Type B pancreatic cell (in vitro differentiated cells): ENCODE results near the gene DNMT3A. TPM values are rescaled to one million over a fixed set of nuclear protein-coding genes. Genes with fewer than 3 reads are reported as not detected.

ENCODE experiments used
- DNase-seq: peaks from one replicate; pipeline ENCODE4 v3.0.0; 2021; ENCODE audit warnings: mixed read lengths; ENCODE audit not compliant: unreplicated experiment; ENCODE audit errors: extremely low spot score
- H3K27ac Mint-ChIP-seq: 2 replicates; pipeline ENCODE4 v1.8.0; 2021; ENCODE audit warnings: mild to moderate bottlenecking, mixed read lengths
- H3K27me3 Mint-ChIP-seq: 2 replicates; pipeline ENCODE4 v1.8.0; 2021; ENCODE audit warnings: mixed read lengths
- H3K36me3 Mint-ChIP-seq: 2 replicates; pipeline ENCODE4 v1.8.0; 2021; ENCODE audit warnings: mixed read lengths
- H3K4me1 Mint-ChIP-seq: one replicate; pipeline ENCODE4 v1.8.0; 2021; ENCODE audit warnings: mixed read lengths; ENCODE audit not compliant: unreplicated experiment
- H3K4me3 Mint-ChIP-seq: 2 replicates; pipeline ENCODE4 v1.8.0; 2021; ENCODE audit warnings: mild to moderate bottlenecking, mixed read lengths
- H3K9me3 Mint-ChIP-seq: 2 replicates; pipeline ENCODE4 v1.8.0; 2021; ENCODE audit warnings: mixed read lengths
- total RNA-seq: library from RNA; stranded (reverse); gene quantifications from 2 replicates; pipeline ENCODE4 v1.2.1, GENCODE V29; 2021; ENCODE audit warnings: low replicate concordance
- TF ChIP-seq, protein P1 (sequence below): fragments of 200-600 bp; sonication (generic); conservative IDR thresholded peaks from 2 replicates; pipeline ENCODE4 v1.5.0; 2021; ENCODE audit warnings: antibody characterized with exemption, mild to moderate bottlenecking

Gene DNMT3A
- total RNA-seq, 1 donor from 2014 or later = 139 TPM

DNA sequence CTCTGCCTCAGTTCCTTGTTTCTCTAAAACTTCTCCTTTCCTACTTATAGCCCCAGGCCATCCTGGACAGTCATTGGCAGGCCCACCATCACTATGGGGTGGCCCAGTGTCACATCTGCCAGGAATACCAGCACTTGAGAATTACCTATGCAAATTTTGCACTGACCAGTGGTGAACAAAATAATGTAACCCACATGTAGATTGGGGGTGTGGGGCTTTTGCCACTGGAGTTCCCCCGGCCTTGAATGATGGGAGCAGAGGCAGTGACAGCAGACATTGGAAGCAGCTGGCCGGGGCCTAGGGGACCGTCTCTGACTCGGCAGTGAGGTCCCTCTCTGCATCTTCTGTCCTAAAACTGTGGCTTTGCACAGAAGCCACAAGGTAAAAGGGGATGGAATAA, 24.9 kb upstream of the DNMT3A start:
- TF ChIP-seq, protein P1, sequence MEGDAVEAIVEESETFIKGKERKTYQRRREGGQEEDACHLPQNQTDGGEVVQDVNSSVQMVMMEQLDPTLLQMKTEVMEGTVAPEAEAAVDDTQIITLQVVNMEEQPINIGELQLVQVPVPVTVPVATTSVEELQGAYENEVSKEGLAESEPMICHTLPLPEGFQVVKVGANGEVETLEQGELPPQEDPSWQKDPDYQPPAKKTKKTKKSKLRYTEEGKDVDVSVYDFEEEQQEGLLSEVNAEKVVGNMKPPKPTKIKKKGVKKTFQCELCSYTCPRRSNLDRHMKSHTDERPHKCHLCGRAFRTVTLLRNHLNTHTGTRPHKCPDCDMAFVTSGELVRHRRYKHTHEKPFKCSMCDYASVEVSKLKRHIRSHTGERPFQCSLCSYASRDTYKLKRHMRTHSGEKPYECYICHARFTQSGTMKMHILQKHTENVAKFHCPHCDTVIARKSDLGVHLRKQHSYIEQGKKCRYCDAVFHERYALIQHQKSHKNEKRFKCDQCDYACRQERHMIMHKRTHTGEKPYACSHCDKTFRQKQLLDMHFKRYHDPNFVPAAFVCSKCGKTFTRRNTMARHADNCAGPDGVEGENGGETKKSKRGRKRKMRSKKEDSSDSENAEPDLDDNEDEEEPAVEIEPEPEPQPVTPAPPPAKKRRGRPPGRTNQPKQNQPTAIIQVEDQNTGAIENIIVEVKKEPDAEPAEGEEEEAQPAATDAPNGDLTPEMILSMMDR = no peak
- Mint-ChIP-seq H3K27ac (no peak overlapping the region), H3K9me3 (no peaks in the 10 kb centered on the region)

DNA sequence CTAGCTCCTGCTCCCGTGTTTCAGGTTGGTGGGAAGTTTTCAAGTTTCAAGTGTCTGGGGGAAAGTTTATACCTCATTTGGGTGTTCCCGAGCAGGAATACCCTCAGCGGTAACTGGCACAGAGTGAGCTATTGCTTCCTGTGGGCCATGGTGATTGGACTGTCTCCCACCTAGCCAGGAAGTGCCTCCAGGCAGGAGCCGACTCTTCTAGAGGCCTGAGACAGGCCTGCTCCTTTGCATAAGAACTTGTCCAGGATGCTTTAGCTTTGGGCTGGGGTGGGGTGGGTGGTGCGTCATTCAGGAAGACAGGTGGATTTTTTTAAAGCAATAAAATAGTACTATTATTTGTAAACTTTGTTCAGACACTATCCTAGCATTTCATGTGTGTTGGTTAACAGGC, 23.5 kb upstream of the DNMT3A start:
- H3K4me1 Mint-ChIP-seq = peaks cover 22% of the 10 kb centered on the region
- TF ChIP-seq, protein P1 = no peak
- no peak overlapping the region for H3K4me3 Mint-ChIP-seq
- H3K36me3 Mint-ChIP-seq = no peaks in the 10 kb centered on the region
- no peaks in the 10 kb centered on the region for H3K9me3 Mint-ChIP-seq
- H3K27me3 Mint-ChIP-seq = peaks cover 3% of the 10 kb centered on the region
- no peak overlapping the region for H3K27ac Mint-ChIP-seq
- DNase-seq = no peak

More for the DNA sequence above, 24.9 kb upstream of the DNMT3A start:
- DNase-seq = no peak
- H3K36me3 Mint-ChIP-seq = no peaks in the 10 kb centered on the region
- H3K4me1 Mint-ChIP-seq = peaks cover 28% of the 10 kb centered on the region
- peaks cover 3% of the 10 kb centered on the region for H3K27me3 Mint-ChIP-seq
- no peak overlapping the region for H3K4me3 Mint-ChIP-seq

DNA sequence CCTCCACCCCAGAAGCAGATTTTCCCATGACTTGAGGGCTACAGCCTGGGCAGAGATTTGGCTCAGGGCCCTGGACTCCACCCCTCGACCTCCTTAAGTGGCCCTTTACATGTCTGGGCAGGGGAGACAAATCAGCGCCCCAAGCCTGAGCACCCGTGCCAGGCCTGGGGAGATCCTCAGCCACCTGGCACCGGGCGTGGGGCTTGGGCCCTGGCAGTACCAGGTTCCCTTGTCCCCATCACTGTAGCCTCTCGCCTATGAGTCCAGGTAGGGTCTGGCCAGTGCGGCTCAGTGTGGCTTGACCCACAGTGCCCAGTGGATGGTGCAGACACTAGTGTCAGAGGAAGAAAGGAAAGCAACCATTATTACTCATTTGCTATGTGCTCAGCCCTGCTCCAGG, 22.0 kb upstream of the DNMT3A start:
- TF ChIP-seq, protein P1 = no peak
- Mint-ChIP-seq H3K27ac (no peak overlapping the region), H3K4me1 (peaks cover 15% of the 10 kb centered on the region), H3K36me3 (no peaks in the 10 kb centered on the region), H3K4me3 (no peak overlapping the region), H3K27me3 (peaks cover 3% of the 10 kb centered on the region), H3K9me3 (no peaks in the 10 kb centered on the region)
- DNase-seq = no peak

DNA sequence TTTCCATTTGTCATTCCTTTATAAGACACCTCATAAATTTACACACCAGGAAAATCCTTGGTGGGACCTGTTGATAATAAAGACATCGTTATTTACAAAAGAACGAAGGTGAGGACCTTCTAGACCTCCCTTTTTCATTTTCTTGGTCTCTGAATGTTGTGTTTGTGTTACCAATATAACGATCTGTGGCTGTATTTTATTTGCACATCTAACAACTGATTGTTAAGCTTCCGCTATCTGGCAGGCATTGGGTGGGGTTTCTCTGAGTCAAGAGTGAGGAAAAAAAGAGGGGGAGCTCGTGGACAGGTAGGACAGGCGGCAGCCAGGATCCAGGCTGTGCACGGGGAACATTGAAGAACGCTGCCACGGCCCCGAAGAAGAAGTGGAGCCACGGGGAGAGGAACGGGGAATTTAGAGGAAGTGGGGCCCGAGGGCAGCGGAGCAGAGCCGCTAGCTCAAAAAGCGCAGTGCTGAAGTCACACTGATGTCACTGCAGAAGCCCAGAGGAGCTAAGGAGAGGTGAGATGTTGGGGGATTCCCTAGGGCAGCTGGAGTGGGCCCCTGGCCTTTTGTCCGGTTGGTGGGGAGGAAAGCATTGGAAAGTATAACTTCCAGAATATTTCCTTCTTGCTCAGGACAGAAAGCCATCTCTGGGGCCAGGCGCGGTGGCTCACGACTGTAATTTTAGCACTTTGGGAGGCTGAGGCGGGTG, 20.9 kb upstream of the DNMT3A start:
- DNase-seq = no peak
- TF ChIP-seq, protein P1 = no peak
- H3K27me3 Mint-ChIP-seq = peaks cover 3% of the 10 kb centered on the region
- peak overlapping the region; percentile 7 for H3K27ac Mint-ChIP-seq
- H3K9me3 Mint-ChIP-seq = no peaks in the 10 kb centered on the region
- peak overlapping the region; percentile 65 for H3K4me3 Mint-ChIP-seq
- H3K36me3 Mint-ChIP-seq = no peaks in the 10 kb centered on the region
- H3K4me1 Mint-ChIP-seq = peaks cover 11% of the 10 kb centered on the region

DNA sequence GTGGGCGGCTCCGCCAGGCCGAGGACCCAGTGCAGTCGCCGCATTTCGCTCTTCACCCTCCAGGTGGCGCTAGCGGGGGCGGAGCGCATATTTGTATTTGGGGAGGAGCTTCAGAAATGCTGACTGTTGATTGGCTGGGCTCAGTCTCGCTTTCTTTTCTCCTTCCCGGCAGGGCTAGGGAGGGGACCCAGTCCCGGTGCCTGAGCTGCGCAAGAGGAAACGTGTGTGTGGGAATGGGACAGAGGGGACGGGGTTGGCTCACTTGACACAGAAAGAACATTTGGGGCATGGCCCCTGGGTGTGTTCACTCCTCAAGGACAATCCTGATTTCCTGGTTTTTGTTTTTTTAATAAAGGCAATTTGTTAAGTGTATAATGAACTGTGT, 20.3 kb upstream of the DNMT3A start:
- TF ChIP-seq, protein P1 = peak; percentile 99
- Mint-ChIP-seq H3K27me3 (peaks cover 3% of the 10 kb centered on the region), H3K4me3 (peak overlapping the region; percentile 65), H3K27ac (peak overlapping the region; percentile 7), H3K4me1 (peaks cover 11% of the 10 kb centered on the region), H3K9me3 (no peaks in the 10 kb centered on the region), H3K36me3 (no peaks in the 10 kb centered on the region)
- peak; percentile 95 for DNase-seq
